GM12865 (cell line): ENCODE results near the gene MEIS1.

Experiments used
- DNase-seq: peaks from one replicate; pipeline ENCODE4 v3.0.0; 2010; ENCODE audit warnings: low read depth
- H3K4me3 ChIP-seq: 2 replicates; pipeline ENCODE4 v1.5.1; 2011; ENCODE audit warnings: mild to moderate bottlenecking, low read depth, low read length, control low read depth
- TF ChIP-seq, protein P1 (sequence below): IDR thresholded peaks from 2 replicates; pipeline ENCODE4 v1.5.1; 2011; ENCODE audit warnings: low read length, control low read depth, low read depth, inconsistent platforms; ENCODE audit not compliant: insufficient read depth; ENCODE audit errors: missing control alignments

MEIS1 gene

GRCh38 chr2:66461664-66462500 is 27.0 kb downstream of the MEIS1 start:
- no peak for DNase-seq
- TF ChIP-seq, protein P1, sequence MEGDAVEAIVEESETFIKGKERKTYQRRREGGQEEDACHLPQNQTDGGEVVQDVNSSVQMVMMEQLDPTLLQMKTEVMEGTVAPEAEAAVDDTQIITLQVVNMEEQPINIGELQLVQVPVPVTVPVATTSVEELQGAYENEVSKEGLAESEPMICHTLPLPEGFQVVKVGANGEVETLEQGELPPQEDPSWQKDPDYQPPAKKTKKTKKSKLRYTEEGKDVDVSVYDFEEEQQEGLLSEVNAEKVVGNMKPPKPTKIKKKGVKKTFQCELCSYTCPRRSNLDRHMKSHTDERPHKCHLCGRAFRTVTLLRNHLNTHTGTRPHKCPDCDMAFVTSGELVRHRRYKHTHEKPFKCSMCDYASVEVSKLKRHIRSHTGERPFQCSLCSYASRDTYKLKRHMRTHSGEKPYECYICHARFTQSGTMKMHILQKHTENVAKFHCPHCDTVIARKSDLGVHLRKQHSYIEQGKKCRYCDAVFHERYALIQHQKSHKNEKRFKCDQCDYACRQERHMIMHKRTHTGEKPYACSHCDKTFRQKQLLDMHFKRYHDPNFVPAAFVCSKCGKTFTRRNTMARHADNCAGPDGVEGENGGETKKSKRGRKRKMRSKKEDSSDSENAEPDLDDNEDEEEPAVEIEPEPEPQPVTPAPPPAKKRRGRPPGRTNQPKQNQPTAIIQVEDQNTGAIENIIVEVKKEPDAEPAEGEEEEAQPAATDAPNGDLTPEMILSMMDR, result no peak

GRCh38 chr2:66462501-66462825 is 27.5 kb downstream of the MEIS1 start:
- DNase-seq, result no peak
- no peak overlapping the region for H3K4me3 ChIP-seq
- TF ChIP-seq, protein P1, result no peak

More at GRCh38 chr2:66461664-66462500, 27.0 kb downstream of the MEIS1 start:
- H3K4me3 ChIP-seq, result no peak overlapping the region

DNA sequence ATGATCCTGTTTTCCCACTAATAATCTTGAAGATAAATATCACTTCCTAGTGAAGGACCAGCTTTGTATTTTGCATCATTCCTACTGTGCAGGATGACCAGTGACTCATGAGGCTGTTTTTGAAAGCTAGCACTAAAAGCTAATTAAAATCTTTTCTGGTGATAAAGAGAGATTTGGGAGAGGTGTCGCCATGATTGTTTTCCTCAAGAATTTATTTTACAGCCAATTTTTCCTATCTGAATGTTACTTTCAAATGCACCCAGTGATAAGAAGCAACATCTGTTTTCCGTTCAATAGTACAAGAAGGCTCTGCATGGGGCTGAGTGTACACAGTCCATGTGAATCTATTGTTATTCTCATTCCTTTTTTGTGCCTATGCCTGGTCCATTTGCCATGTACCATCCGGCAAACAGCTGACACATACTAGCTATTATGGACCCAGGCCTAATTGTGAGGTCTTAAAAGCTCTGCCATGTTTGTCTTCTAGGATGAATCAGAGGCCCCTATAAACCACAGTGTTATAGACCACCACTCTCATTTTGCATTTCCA is 28.4 kb downstream of the MEIS1 start:
- no peak overlapping the region for H3K4me3 ChIP-seq
- TF ChIP-seq, protein P1, result no peak
- DNase-seq, result no peak

GRCh38 chr2:66464930-66465637 is 30.2 kb downstream of the MEIS1 start:
- H3K4me3 ChIP-seq, result no peak overlapping the region
- TF ChIP-seq, protein P1, result no peak
- no peak for DNase-seq

- no peak for DNase-seq
- TF ChIP-seq, protein P1, result no peak
- no peak overlapping the region for H3K4me3 ChIP-seq
These were observed 31.5 kb downstream of the MEIS1 start for GRCh38 chr2:66466433-66466832.

DNA sequence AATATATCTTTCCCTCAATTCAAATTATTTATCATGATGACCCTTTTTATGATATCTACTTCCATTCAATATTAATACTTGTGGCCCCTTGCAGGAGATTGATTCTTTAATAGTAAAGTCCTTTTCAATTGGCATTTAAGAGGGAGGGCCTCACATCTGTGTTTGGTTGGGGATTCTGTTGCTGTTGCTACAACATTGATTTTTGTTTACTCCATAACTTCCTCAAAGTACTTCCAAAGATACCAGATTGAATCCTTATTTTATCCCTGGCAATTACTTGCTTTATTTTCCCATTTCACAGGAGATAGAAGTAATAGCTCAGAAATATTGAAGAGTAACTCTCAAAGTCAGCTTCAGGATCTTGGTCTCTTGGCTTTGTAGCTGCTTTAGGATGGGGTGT is 32.8 kb downstream of the MEIS1 start:
- TF ChIP-seq, protein P1, result no peak
- no peak overlapping the region for H3K4me3 ChIP-seq
- no peak for DNase-seq
